Right lung (tissue), 5 donors: ENCODE results near the gene FBXW2. TPM values are rescaled to one million over a fixed set of nuclear protein-coding genes. Genes with fewer than 3 reads are reported as not detected.
"Not testable (repeated sequence)": the region's sequence is repeated elsewhere in the genome, so short reads cannot be mapped to it uniquely, and the experiment has no call there.

ENCODE experiments used
- DNase-seq, 2 donors: peaks; one replicate each; pipeline ENCODE4 v3.0.0-alpha.2; 2013
- polyA plus RNA-seq, 5 donors: library from polyadenylated mRNA; unstranded; fragments of 120-200 nt; gene quantifications; one replicate each; pipeline versions ENCODE4 v1.2.1 to v1.2.3, GENCODE V29; 2013; ENCODE audit warnings: inconsistent platforms in 1 of 5, low replicate concordance in 1 of 5; ENCODE audit not compliant: insufficient read length in 5 of 5, insufficient read depth in 1 of 5

FBXW2 gene
- polyA plus RNA-seq, 5 donors = 38.6 to 51.5 (median 48.8) TPM

DNA sequence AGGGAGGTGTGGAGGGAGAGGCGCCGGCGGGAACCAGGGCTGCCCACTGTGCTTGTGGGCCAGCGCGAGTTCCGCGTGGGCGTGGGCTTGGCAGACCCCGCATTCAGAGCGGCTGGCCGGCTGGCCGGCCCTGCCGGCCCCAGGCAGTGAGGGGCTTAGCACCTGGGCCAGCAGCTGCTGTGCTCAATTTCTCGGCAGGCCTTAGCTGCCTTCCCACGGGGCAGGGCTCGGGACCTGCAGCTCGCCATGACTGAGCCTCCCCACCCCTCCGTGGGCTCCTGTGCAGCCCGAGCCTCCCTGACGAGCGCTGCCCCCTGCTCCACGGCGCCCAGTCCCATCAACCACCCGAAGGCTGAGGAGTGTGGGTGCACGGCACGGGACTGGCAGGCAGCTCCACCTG is 46.9 kb downstream of the FBXW2 start:
- not testable (repeated sequence) for DNase-seq

DNA sequence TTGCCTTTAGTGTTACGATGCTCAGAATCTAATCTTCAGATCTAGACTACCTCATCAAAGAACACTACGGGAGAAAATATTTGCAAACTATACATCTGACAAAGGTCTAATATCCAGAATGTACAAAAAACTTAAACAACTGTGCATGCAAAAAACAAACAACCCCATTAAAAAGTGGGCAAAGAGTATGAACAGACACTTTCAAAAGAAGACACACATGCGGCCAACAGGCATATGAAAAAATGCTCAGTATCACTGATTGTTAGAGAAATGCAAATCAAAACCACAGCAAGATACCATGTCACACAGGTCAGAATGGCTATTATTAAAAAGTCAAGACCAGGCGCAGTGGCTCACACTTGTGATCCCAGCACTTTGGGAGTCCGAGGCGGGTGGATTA is 47.9 kb downstream of the FBXW2 start:
- no peak for DNase-seq

DNA sequence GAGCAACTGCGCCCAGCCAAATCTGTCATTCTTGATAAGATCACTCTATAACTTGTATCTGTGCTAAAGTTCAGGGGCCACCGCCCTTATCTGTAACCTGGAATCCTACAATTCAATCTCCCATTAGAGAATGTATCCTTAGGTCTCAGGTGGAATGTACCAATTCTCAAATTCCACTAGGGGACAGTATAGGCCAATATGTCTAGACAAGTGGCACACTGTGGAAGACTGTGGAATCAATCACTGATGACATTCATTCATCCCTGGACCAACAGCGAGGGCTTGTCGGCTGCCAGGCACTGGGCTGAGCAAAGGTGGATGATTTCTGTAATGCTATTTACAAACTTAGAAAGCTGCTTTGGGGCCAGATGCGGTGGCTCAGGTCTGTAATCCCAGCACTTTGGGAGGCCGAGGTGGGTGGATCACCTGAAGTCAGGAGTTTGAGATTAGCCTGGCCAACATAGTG is 50.2 kb downstream of the FBXW2 start:
- DNase-seq = no peak

DNA sequence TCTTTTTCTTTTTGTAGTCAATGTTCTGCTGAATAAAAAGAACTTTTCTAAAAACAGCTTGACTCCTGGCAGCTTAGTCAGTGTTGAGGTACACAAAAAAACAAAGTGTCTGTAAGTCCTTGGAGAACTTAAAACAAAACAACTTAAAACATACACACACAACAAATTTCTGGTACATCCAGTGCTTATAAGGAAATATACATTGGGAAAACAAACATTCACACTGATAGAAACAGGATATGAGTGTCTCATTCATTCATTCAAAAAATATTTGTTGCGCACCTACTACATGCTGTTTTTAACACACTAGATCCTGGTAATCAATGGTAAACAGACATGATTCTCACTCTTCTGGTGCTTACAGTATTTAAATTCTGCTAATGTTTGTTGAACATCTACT is 51.5 kb downstream of the FBXW2 start:
- DNase-seq = no peak

DNA sequence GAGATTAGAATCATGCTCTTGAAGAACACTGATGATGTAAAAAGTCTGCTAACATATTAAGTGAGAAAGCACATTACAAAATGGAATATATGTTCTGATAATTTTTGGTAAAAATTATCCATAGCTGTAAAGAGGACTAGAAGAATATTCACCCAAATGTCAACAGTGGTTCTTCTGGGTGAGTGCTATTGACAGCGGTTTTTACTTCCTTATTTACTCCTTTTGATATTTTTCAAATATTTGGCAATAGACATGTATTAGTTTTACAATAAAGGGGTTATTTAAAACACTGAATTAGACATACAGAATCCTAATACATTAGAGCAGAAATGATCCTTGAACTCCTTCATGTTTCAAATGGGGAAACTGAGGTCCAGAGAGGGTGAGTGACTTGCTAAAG is 52.0 kb downstream of the FBXW2 start:
- no peak for DNase-seq

DNA sequence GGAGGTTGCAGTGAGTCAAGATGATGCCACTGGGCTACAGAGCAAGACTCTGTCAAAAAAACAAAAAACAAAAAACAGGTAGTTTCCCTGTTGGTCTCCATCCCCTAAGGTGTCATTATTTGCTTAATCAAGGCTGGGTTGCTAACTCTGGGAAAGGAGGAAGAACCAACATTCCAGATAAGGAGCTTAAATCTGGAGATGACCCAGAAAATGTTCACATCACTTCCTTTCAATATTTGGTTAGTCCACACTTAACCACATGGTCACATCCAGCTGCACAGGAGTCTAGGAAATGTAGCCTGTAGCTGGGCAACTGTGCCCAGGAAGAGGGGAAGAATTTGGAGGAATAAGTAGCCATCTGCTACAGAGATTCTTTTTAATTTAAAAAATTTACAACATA is 53.1 kb downstream of the FBXW2 start:
- no peak for DNase-seq

DNA sequence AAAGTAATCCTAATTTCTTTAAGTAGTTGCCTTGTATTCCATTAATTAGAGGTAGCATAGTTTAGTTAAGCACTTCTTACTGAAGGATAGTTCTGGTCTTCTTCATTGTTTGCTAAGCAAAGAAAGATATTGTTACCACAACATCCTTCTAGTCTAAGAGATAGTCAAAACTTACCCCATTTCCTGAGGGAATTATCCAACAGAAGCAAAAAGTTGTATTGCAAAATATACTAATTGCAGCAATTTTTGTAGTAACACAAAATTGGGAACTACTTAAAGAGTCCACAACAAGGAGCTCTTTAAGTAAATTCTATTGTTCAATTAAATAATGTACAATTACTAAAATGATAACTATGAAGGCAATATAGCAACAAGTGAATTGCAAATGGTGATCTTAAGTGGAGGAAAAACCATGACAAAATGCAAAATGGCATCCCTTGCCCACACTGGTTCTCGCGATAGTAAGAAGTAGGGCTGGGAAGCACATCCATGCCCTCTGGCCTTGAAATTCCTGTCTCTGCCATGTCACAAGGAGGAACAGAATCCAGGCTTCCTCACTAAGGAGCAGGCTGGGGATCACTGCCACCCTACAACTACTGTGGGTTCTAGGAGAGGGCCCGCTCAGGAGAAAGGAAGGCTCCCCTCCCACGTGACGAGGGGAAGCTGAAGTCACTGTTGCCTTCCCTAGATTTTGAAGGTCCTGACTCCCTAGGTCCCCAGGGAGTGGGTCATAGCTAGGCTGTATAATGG is 55.6 kb downstream of the FBXW2 start:
- no peak for DNase-seq

DNA sequence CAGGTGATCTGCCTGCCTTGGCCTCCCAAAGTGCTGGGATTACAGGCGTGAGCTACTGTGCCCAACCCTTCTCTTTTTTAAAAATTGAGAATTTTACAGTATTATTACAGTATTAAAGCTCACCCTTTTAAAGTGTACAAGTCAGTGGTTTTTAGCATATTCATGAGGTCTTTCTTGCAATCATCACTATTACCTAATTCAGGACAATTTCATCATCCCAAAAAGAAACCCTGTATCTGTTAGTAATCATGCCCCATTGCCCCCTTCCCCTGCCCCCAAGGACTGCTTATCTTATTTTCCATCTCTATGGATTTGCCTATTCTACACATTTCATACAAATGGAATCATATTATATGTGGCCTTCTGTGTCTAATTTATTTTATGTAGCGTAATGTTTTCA is 56.3 kb downstream of the FBXW2 start:
- no peak for DNase-seq

DNA sequence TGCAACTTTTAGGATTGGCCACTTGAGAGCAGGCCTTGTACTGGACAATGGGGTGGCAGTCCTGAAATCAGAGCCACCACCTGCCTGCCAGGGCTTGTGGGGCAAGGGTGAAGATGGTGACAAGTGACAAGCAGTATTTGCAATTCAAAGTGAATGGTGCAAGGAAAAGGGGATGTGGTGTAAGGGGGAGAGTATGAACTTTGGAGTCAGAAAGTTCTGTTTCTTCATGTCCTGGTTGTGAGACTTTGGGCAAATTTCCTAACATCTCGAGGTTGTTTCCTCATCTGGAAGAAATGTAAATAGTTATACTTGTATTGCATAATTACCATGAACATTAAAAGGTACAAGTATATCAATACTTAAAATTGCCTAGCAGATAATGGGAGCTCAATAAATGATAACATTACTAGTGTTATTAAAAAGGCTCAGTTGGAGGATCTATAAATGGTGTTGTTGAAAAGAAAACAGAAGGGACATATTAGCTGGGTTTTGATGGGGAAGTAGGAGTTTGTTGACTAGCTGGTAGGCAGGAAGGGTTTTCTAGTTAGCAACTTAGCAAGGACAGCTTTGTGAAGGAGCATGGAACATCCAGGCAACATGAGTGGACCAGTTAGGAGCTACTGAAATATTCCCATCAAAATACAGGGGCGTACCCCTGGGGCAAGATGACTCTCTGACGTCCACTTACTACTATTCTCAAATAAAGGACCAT is 57.6 kb downstream of the FBXW2 start:
- DNase-seq = no peak

DNA sequence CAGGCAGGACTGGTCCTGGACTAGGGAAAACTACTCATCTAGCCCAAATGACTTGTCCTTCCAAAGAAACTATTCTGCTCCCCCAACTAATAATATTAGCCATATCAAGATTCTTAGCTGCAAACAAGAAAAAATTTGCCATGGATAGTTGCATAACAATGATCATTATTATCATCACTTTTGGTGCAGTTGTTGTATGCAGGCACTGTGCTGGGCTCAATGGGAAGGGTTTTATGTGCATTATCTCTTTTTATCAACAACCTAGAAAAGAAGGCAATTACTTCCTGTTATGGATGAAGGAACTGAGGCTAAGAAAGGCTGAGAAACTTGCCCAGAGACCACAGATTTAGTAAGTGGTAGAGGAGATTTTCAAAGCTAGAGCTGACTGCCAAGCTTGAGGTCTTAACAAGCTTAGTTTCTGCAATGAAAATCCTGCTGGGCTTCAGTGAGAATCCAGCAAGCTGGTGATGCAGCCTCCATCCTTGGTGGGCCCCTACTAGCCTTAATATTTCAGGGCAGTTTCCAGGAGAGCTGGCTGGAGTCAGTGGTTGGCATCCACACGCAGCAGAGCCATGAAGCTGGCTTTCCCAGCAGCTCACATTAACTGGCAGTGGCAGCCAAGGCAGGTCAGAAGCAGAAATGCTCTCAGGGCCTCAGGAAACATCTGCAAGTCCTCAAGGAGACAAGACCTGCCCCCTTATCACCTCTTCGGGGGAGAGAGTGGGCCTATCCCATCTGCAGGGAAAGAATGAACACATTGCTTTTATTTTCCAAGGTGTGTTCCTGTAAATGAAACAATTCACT is 58.4 kb downstream of the FBXW2 start:
- no peak for DNase-seq

DNA sequence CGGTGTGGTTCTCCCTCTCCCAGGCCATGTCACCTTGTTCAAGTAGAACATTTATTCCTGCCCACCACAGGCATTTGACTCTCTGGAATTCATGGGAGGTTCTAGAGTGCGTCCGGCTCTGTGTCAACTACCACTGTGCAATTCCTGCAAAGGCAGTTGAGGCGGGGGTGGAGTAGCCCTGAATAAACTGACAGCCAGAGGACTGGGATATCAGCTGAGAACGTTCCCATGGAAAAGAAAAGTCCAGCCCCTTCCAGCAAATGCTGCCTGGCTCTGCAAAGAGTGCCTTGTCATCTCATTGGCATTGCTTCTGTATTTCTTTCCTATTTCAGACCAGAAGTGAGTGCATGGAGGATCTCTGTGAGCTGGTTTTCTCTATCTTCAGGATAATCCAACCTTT is 60.0 kb downstream of the FBXW2 start:
- no peak for DNase-seq

DNA sequence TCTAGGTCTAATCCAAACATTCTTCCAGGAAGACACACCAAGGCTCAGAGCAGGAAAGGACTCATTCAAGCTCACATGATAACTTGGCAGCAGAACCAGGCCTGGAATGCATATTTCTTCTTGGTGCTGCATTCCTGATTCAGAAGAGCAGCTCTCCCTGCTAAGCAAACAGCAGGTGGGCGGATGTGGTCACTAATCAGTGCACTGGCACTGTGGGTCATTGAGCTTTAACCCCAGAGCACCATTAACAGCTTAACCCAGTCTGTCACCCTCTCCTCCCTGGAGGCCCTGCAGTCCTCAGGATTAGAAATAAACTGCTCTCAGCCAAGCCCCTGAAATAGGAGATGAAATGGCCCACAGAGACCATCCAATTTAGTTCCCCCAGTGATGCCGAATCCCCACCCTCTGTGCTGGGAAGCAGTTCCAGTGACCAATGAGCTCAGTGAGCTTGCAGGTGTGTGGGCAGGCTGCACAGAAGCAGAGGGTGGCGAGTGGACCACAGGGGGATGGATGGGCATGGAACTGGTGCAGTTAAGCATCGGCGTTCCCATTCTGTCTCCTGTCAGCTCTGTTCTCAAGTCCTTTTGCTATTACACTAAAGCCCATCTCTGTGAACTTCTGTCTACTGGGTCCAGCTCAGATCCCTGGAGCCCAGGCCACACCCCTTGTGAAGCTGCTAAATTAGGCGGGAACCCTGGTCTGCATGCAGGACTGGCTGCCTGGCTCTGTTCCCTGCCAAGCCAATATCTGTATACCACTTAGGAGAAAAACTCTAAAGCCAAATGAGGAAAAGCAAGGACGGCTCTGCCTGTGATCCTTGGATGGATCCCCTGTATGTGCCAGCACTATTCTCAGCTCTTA is 62.3 kb downstream of the FBXW2 start:
- no peak for DNase-seq

DNA sequence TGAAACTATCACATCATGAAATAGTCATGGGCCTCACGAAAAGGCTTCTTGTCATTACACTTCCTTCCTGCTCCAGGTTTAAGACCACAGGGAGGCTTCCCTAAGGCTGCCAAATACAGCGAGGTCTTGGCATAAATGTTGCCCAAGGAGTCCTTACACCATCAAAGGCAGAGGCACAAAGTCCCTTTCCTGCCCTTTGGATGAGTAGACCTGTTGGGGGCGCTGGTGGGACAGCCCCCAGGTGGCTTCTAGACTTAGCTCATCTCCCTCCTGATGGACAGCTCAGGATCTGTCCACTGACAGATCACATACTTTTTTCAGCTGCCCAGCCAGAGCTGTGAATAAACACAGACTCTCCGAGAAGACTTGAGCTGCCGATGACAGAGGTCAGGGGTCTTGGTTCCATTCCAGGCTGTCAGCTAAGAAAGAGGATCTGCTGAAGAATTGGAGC is 63.4 kb downstream of the FBXW2 start:
- DNase-seq = no peak

DNA sequence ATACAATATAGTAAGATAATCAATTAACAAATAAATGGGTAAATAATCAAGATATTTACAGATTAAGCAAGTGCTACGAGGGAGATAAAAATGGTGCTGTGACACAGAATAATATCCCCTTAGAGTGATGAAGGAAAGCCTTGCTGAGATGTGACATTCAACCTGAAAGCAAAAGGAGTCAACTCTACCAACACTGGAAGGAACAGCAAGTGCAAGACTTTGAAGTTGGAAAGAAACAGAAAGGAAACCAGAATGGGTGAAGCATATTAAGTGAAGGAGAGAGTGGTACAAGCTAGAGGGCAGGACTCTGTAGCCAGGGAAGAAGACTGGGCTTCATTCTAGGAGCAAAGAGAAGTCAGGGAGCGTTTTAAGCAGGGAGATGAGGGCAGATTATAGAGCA is 66.7 kb downstream of the FBXW2 start:
- no peak for DNase-seq

DNA sequence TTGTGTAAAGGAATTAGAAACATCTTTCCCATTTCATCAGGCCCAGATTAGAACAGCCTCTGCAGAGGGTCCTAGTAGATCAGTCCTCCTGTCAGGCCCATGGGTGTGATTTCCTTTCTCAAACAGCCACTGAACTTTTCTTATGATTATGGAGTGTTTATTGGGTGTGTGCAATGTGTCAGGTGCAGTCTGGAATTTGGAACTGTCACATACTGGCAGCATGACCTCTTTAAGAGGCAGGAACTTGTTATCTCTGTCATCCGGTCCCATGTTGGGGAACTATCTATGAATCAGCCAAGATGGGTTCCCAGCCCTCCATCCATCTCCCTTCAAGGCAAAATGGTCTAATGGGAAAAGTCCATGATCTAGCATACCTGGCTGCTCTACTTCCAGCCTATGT is 67.3 kb downstream of the FBXW2 start:
- no peak for DNase-seq

DNA sequence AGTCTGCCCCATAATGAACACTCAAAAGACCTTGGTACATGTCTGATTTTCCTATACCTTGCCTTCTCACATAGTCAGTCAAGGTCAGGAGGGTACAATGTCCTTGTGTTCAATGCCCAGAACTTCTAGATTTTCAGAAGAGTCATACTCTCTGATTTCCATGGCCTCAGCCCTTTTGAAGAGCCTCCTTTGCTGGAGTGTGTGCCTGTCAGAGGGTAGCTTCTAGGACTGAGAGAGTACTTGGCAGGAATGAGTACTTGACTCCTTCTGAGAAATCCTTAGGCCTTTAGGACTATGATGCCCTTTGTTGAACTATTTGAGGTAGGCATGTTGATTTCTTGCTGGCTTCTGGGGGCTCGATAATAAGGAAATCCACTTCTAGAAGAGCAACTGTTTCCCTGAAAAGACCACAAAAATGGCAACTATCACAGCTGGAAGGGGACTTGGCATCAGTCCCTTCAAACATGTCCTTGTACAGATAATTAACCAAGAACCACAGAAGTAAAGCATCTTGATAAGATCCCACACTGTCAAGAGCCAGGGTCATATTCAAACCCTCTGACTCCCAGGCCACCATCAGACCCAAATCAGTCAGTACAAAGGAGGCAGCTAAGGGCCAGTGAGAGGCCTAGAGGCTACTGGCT is 68.3 kb downstream of the FBXW2 start:
- DNase-seq = no peak

DNA sequence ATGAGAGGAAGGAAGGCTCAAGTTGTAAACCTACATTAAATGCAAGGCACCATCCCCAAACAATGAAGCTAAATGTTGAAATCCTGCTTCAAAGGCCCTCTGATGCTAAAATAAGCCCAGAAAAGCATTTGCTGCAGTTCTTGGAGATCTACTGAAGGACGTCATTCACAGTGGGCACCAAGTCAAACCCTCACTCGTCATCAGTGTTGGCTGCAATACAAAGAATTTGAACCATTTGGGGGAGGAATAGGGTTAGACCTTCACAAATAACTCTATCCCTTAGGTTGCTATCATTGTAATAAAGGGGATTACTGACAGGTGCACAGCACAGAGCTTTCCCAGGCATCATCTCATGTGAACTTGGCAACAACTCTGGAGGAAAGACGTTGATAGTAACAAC is 69.7 kb downstream of the FBXW2 start:
- no peak for DNase-seq

DNA sequence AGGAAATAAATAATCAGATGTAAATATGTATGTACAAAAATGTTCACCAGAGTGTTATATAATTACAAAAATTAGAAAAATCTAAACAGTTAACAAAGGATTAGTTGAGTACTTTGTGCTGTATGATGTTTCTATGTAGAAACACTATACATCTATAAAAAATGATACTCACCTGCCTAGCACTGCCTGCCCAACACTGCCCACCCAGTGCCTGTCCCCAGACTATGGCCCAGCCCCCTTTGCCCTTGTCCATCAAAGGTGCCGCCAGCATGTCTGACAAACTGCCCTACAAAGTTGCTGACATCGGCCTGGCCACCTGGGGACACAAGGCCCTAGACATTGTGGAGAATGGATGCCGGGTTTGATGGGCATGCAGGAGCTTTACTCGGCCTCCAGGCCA is 72.8 kb downstream of the FBXW2 start:
- DNase-seq = no peak

DNA sequence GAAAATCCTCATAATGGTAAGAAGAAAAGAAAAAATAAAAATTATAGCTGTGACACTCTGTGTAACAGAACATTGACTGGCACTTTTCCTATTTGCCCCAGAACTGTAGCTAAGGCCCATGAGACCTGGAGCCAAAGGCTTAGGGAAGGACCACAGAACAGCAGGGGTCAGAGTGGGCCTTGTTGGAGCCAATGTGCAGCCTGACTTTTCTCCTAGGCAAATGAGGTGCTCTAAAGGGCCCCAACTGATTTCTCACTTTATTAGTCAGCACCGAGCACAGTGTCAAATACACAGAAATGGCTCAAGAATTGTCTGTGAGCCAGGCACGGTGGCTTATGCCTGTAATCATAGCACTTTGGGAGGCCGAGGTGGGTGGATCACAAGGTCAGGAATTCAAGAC is 74.9 kb downstream of the FBXW2 start:
- DNase-seq = no peak

DNA sequence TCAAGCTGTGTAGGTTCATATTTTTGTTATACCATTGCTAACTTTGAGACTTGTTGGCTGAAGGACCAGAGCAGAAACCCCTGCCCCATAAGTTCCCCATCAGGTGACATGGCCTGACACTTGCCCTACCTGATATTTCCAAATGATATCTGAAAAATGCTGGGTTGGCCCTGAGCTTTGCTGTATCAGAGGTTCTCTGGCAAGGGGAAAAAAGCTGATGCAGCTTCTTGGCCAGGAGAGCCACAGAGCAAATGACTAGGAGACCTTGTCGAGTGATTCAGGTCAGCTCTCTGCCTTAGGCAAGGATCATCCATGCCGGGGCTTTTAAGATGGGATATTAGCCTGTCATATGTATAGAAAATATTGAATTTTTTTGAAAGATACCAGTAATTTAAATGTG is 76.0 kb downstream of the FBXW2 start:
- no peak for DNase-seq

DNA sequence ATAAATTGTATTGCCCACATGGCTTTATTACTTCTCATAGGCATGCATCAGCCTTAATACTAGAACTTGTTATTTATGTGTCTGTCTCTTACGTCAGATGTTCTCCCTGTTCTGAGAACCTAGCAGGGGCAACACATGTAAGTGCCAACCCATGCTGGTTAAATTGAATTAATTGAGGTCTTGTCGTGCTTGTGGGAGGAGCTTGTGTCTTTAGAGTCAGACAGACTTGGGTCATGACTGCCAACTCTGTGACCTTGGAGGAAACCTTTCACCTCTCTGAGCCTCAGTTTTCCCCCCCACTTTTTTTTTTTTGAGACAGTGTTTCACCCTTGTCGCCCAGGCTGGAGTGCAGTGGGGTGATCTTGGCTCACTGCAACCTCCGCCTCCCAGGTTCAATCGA is 76.7 kb downstream of the FBXW2 start:
- DNase-seq = no peak
